Ascending aorta (tissue), 2 donors: ENCODE results near the gene MED12. TPM values are rescaled to one million over a fixed set of nuclear protein-coding genes. Genes with fewer than 3 reads are reported as not detected.
A peak's percentile ranks its signal among the peaks of the same experiment; 100 is the strongest.

Source experiments
- DNase-seq, 2 donors: peaks; one replicate each; pipeline ENCODE4 v3.0.0-alpha.2; 2019; ENCODE audit warnings: low spot score in 2 of 2
- H3K27ac ChIP-seq, 2 donors: fragments of 200-600 bp; sonication (generic); one replicate each; pipeline ENCODE4 v1.5.1; 2016 to 2017; ENCODE audit warnings: mild to moderate bottlenecking in 1 of 2
- H3K27me3 ChIP-seq: fragments of 200-600 bp; sonication (generic); one replicate; pipeline ENCODE4 v1.5.1; 2017
- H3K36me3 ChIP-seq, 2 donors: fragments of 200-600 bp; sonication (generic); one replicate each; pipeline ENCODE4 v1.5.1; 2016
- H3K4me1 ChIP-seq, 2 donors: fragments of 200-600 bp; sonication (generic); one replicate each; pipeline ENCODE4 v1.5.1; 2016 to 2017; ENCODE audit warnings: mild to moderate bottlenecking in 1 of 2
- H3K4me3 ChIP-seq, 2 donors: fragments of 200-600 bp; sonication (generic); one replicate each; pipeline ENCODE4 v1.5.1; 2016 to 2017; ENCODE audit warnings: mild to moderate bottlenecking in 1 of 2
- H3K9me3 ChIP-seq, 2 donors: fragments of 200-600 bp; sonication (generic); one replicate each; pipeline ENCODE4 v1.5.1; 2016
- CTCF ChIP-seq, 3 experiments: fragments of 200-600 bp in 2 of 3; fragments of 450-650 bp in 1 of 3; sonication (generic) in 2 of 3; IDR thresholded peaks; one replicate each; pipeline ENCODE4 v1.5.1; 2016 to 2019; ENCODE audit warnings: antibody characterized with exemption in 3 of 3, mild to moderate bottlenecking in 1 of 3, moderate library complexity in 1 of 3
- intact Hi-C: fragments of 100-400 bp; cut with DNase I; formaldehyde crosslinking; loops from one replicate; pipeline ENCODE4 v1.15.1; 2023
- total RNA-seq: library from RNA; depleted of rRNA; stranded (reverse); fragments of >200 nt; gene quantifications from one replicate; pipeline ENCODE4 v1.1.0, GENCODE V29; 2016

MED12 gene
- total RNA-seq, 1 donor from 2014 or later: 36.9 TPM

- DNase-seq: no peak
- H3K9me3 ChIP-seq: no peaks in the 10 kb centered on the region
- no peaks in the 10 kb centered on the region for H3K36me3 ChIP-seq
Observed at GRCh38 chrX:71102292-71102691, 16.1 kb upstream of the MED12 start.

DNA sequence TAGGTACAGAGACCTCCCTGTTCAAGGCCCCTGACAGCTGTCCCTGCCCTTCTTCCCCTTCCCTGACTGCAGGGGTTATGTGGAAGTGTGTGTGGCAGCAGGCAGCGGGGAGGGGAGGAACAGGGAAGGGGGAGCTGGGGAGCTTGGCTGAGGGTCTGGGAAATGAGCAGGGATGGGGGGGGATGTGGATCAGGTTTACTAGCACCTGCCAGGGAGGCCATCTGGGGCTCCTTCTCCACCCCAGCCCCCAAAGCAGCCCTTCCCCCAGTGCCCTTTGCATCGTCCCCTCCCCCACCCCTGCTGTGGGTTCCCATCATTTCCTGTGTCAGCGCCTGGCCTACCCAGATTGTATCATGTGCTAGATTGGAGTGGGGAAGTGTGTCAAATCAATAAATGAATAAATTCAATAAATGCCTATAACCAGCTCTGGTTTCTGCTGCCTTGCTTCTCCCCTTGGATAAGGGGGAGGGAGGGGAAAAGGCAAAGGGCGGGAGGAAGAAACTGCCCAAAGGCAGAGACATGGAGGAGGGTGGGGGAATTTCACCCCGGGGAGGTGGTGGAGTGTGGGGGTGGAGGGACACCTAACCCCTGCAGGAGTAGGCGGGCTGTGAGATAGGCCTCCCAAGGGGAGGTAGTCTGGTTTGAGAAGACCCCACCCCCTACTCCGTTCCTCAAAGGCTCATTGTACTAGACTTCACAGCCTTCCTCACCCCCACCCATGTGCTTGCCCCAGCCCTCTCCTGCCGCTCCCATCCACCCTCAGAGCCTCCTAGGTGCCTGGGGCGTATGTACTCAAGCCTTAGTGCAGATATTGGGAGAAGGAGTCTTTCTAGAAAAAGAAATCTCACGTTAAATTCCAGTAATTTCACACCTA lies 15.0 kb upstream of the MED12 start:
- no peaks in the 10 kb centered on the region for H3K36me3 ChIP-seq
- no peak for DNase-seq
- H3K4me3 ChIP-seq: no peak overlapping the region
- no peak for TF ChIP-seq CTCF (IDR thresholded peaks at IDR 0.05)
- no peaks in the 10 kb centered on the region for H3K27me3 ChIP-seq
- peak overlapping the region in 1 of 2 donors; percentile 0 for H3K27ac ChIP-seq
- intact Hi-C loops: no loop called here
- H3K9me3 ChIP-seq: no peaks in the 10 kb centered on the region
- H3K4me1 ChIP-seq: no peaks in the 10 kb centered on the region

More at GRCh38 chrX:71102292-71102691, 16.1 kb upstream of the MED12 start:
- no peak overlapping the region for H3K27ac ChIP-seq
- no peaks in the 10 kb centered on the region for H3K27me3 ChIP-seq
- intact Hi-C loops: no loop called here
- H3K4me3 ChIP-seq: no peak overlapping the region
- H3K4me1 ChIP-seq: no peaks in the 10 kb centered on the region
- no peak for TF ChIP-seq CTCF (IDR thresholded peaks at IDR 0.05)

- no peak for TF ChIP-seq CTCF (IDR thresholded peaks at IDR 0.05)
- Histone ChIP-seq H3K27me3 (no peaks in the 10 kb centered on the region), H3K4me1 (no peaks in the 10 kb centered on the region), H3K4me3 (no peak overlapping the region), H3K27ac (no peak overlapping the region), H3K9me3 (no peaks in the 10 kb centered on the region), H3K36me3 (no peaks in the 10 kb centered on the region)
- DNase-seq: no peak
- intact Hi-C loops: no loop called here
Observed at GRCh38 chrX:71105628-71106027, 12.8 kb upstream of the MED12 start.

DNA sequence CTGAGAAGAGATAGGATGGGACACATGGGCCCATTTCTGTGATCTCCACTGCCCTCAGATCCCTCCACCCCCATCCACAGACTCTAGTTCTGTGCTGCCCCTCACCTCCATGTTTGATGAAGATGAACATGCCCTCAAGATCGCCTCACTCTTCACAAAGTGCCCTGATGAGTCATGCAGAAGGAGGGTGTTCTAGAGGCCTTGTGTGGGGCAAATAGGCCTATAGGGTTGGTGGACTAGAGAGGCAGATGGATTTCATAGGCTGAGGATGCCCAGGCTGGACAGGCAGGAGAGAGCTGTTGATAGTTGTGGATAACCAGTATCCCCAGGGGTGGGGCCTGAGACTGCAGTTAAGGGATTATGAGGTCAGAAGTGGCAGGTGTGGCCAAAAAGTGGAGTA lies 12.0 kb upstream of the MED12 start, which contains the start of gene CXorf65:
Gene CXorf65 (minus strand): TSS at position 314 of the 400 bp plus-strand sequence. CDS start 184 bp downstream, at position 130.
- no peaks in the 10 kb centered on the region for H3K36me3 ChIP-seq
- no peaks in the 10 kb centered on the region for H3K4me1 ChIP-seq
- no peaks in the 10 kb centered on the region for H3K27me3 ChIP-seq
- no peak within 1 kb of the TSS for H3K4me3 ChIP-seq
- H3K9me3 ChIP-seq: no peaks in the 10 kb centered on the region
- no peak for DNase-seq
- no peak within 1 kb of the TSS for H3K27ac ChIP-seq
- intact Hi-C loops: no loop called here
- TF ChIP-seq CTCF (IDR thresholded peaks at IDR 0.05): no peak

DNA sequence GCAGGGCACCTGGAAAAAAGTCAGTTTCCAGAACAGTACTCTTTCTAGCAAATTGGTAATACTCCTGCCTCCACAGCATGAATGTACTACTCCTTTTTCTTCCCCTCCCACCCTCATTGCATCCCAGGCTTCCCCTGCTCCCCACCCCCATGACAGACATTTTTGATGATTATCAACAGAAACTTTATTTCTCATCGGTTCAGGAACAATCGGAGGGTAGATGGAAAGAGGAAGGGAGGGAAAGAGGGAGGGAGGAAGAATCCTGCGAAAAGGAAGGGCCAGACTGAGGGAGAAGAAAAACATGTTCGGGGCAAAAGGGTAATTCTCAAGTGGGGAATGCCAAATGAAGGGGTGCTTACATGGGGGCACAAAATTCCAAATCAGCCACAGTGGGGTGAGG lies 11.2 kb upstream of the MED12 start:
- intact Hi-C loops: no loop called here
- TF ChIP-seq CTCF (IDR thresholded peaks at IDR 0.05): no peak
- Histone ChIP-seq H3K27ac (no peak overlapping the region), H3K9me3 (no peaks in the 10 kb centered on the region), H3K4me3 (no peak overlapping the region), H3K4me1 (no peaks in the 10 kb centered on the region), H3K36me3 (no peaks in the 10 kb centered on the region), H3K27me3 (no peaks in the 10 kb centered on the region)
- no peak for DNase-seq
